HG03457 (cell line): ENCODE results near the gene FAM163A.
"Not testable (repeated sequence)": the region's sequence is repeated elsewhere in the genome, so short reads cannot be mapped to it uniquely, and the experiment has no call there.

Experiments used
- ATAC-seq: cut with Tn5 transposase; IDR thresholded peaks from one replicate; pipeline ENCODE4 v1.9.1; 2021; ENCODE audit warnings: moderate number of reproducible peaks; ENCODE audit not compliant: unreplicated experiment

FAM163A gene

GRCh38 chr1:179742717-179743678 is at the start of gene FAM163A:
FAM163A (plus strand) TSS chr1:179743291; CDS start chr1:179813098, 69,807 bp downstream.
- no peak for ATAC-seq

- ATAC-seq, result not testable (repeated sequence)
Observed at GRCh38 chr1:179694530-179694929, 48.6 kb upstream of the FAM163A start.

- ATAC-seq, result no peak
Observed at GRCh38 chr1:179702946-179703539, 40.0 kb upstream of the FAM163A start.

- no peak for ATAC-seq
Observed at GRCh38 chr1:179706339-179706941, 36.7 kb upstream of the FAM163A start.

- ATAC-seq, result no peak
Observed at GRCh38 chr1:179707406-179707805, 35.7 kb upstream of the FAM163A start.

GRCh38 chr1:179708434-179709195 is 34.5 kb upstream of the FAM163A start:
- no peak for ATAC-seq

- ATAC-seq, result peak; percentile 67
Observed at GRCh38 chr1:179709841-179710329, 33.2 kb upstream of the FAM163A start.

GRCh38 chr1:179714159-179714558 is 28.9 kb upstream of the FAM163A start:
- ATAC-seq, result no peak

GRCh38 chr1:179714623-179715022 is 28.5 kb upstream of the FAM163A start:
- no peak for ATAC-seq

GRCh38 chr1:179719272-179719671 is 23.8 kb upstream of the FAM163A start:
- no peak for ATAC-seq

GRCh38 chr1:179728271-179728670 is 14.8 kb upstream of the FAM163A start:
- ATAC-seq, result no peak

GRCh38 chr1:179729881-179730280 is 13.2 kb upstream of the FAM163A start:
- ATAC-seq, result no peak

- ATAC-seq, result no peak
Observed at GRCh38 chr1:179731643-179732042, 11.4 kb upstream of the FAM163A start.

- no peak for ATAC-seq
Observed at GRCh38 chr1:179742291-179742690, 800 bp upstream of the FAM163A start.

- no peak for ATAC-seq
Observed at GRCh38 chr1:179743679-179744400, 749 bp downstream of the FAM163A start.

GRCh38 chr1:179744401-179745130 is 1.5 kb downstream of the FAM163A start:
- no peak for ATAC-seq

GRCh38 chr1:179745131-179745611 is 2.1 kb downstream of the FAM163A start:
- no peak for ATAC-seq

- ATAC-seq, result no peak
Observed at GRCh38 chr1:179745743-179746142, 2.7 kb downstream of the FAM163A start.

- no peak for ATAC-seq
Observed at GRCh38 chr1:179747611-179748010, 4.5 kb downstream of the FAM163A start.
